ENCODE measurements around the gene ALG1. TPM values are rescaled to one million over a fixed set of nuclear protein-coding genes. Genes with fewer than 3 reads are reported as not detected.

ALG1 gene
- total and polyA plus RNA-seq, 2 donors from 2014 or later, result 23.4 to 26.4 TPM

GRCh38 chr16:5059386-5060072, 12.1 kb upstream of the ALG1 start:
- TF ChIP-seq CTCF (IDR thresholded peaks at IDR 0.05; ENCODE audit: borderline replicate concordance, extremely low read depth, insufficient read depth), result no peak
- no peak overlapping the region for H3K9ac ChIP-seq (ENCODE audit: low read length in 3 of 3)
- no peaks in the 10 kb centered on the region for H3K36me3 ChIP-seq (ENCODE audit: control insufficient read depth in 2 of 3, insufficient read depth in 3 of 3, low read length in 3 of 3)
- no peaks in the 10 kb centered on the region for H3K27me3 ChIP-seq (ENCODE audit: control insufficient read depth, insufficient read depth, low read length)
- no peak overlapping the region for H3K27ac ChIP-seq (ENCODE audit: low read depth in 2 of 2, low read length in 2 of 2)
- no peaks in the 10 kb centered on the region for H3K4me1 ChIP-seq (ENCODE audit: control insufficient read depth in 2 of 3, insufficient read depth in 2 of 3, low read depth in 1 of 3, low read length in 3 of 3)
- no peaks in the 10 kb centered on the region for H3K9me3 ChIP-seq (ENCODE audit: control insufficient read depth in 2 of 3, insufficient read depth in 1 of 3, low read length in 3 of 3)
- H3K4me3 ChIP-seq (ENCODE audit: low read length in 3 of 3), result no peak overlapping the region
- DNase-seq (no peak), FAIRE-seq (no peak)
- intact Hi-C loops (cut with DNase I), result no loop called here

DNA sequence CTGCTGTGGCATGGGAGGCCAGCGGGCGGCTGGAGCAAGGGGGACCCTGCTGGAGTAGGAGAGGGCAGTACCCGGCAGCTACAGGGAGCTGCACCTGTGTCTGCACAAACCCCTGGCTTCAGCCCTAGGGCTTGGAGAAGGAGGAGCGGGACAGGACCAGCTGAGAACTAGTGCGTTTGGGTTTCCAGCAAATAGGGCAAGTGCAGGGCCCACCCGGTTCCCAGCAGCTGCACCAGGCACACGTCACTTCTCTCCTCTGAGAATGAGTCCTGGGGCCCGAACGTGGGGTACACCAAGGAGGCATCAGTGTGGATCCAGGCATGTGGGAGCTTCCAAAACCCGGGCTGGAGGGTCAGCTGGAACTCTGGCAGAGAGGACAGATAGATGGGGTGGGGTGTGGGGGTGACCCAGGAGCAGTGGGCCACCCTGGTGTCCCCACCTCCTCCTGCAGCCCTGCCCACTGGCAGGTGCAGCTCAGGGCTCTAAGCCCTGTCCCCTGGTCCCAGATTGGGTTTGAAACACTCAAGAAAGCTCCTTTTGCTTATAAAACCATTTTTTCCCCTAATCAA, 11.5 kb upstream of the ALG1 start:
- DNase-seq (no peak), FAIRE-seq (no peak)
- no peak overlapping the region for H3K9ac ChIP-seq (ENCODE audit: low read length in 3 of 3)

GRCh38 chr16:5062051-5062450, 9.6 kb upstream of the ALG1 start:
- no peak for FAIRE-seq
- H3K4me1 ChIP-seq (ENCODE audit: control insufficient read depth in 2 of 3, insufficient read depth in 2 of 3, low read depth in 1 of 3, low read length in 3 of 3), result peaks cover 0 to 2% (median 0%) of the 10 kb centered on the region in 3 donors
- no peak for TF ChIP-seq CTCF (IDR thresholded peaks at IDR 0.05; ENCODE audit: borderline replicate concordance, extremely low read depth, insufficient read depth)
- no peak overlapping the region for H3K9ac ChIP-seq (ENCODE audit: low read length in 3 of 3)
- H3K27me3 ChIP-seq (ENCODE audit: control insufficient read depth, insufficient read depth, low read length), result no peaks in the 10 kb centered on the region
- H3K9me3 ChIP-seq (ENCODE audit: control insufficient read depth in 2 of 3, insufficient read depth in 1 of 3, low read length in 3 of 3), result no peaks in the 10 kb centered on the region
- H3K27ac ChIP-seq (ENCODE audit: low read depth in 2 of 2, low read length in 2 of 2), result no peak overlapping the region
- intact Hi-C loops (cut with DNase I), result no loop called here
- no peak overlapping the region for H3K4me3 ChIP-seq (ENCODE audit: low read length in 3 of 3)
- H3K36me3 ChIP-seq (ENCODE audit: control insufficient read depth in 2 of 3, insufficient read depth in 3 of 3, low read length in 3 of 3), result no peaks in the 10 kb centered on the region
- DNase-seq, result no peak

More for the DNA sequence above, 11.5 kb upstream of the ALG1 start:
- Histone ChIP-seq H3K36me3 (ENCODE audit: control insufficient read depth in 2 of 3, insufficient read depth in 3 of 3, low read length in 3 of 3) (no peaks in the 10 kb centered on the region), H3K27me3 (ENCODE audit: control insufficient read depth, insufficient read depth, low read length) (no peaks in the 10 kb centered on the region), H3K4me3 (ENCODE audit: low read length in 3 of 3) (no peak overlapping the region), H3K4me1 (ENCODE audit: control insufficient read depth in 2 of 3, insufficient read depth in 2 of 3, low read depth in 1 of 3, low read length in 3 of 3) (no peaks in the 10 kb centered on the region), H3K9me3 (ENCODE audit: control insufficient read depth in 2 of 3, insufficient read depth in 1 of 3, low read length in 3 of 3) (no peaks in the 10 kb centered on the region), H3K27ac (ENCODE audit: low read depth in 2 of 2, low read length in 2 of 2) (no peak overlapping the region)
- TF ChIP-seq CTCF (IDR thresholded peaks at IDR 0.05; ENCODE audit: borderline replicate concordance, extremely low read depth, insufficient read depth), result no peak
- intact Hi-C loops (cut with DNase I), result no loop called here

Data from kidney (tissue), 14 donors.